ENCODE measurements around the gene CGREF1.

The CGREF1 gene

DNA sequence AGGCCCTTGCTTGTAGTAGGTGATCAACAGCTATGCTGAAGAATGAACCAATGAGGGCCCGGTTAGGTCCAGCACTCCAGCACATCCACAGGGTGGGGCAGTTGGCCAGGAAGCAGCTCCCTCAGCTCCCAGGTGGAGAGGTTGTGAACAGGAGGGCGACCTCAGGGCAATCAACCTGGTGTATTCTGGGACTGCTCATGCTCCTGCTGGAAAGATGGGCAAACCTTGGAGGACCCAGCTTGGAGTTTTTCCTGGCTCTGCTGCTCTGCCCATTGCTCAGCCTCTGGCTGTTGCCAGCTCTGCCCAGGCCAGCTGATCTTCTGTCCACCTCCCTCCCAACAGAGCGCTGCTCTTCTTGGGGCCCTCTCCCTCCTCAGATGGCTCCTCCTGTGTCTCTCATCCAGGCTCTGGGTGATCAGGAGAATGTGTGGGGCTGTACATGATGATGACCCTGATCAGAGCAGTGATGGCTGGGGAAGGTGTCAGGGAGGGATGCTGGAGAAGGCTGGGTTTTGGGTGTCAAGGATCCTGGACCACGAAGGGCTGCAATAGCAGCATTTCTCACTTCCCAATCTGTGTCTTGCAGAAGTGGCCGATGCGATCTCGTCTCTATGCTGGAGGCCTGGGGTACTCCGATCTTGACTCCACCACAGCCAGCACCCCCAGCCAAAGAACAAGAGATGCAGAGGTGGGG is 33.3 kb upstream of the CGREF1 start:
- H3K9me3 ChIP-seq (ENCODE audit: severe bottlenecking), result no peaks in the 10 kb centered on the region
- TF ChIP-seq, protein P1, sequence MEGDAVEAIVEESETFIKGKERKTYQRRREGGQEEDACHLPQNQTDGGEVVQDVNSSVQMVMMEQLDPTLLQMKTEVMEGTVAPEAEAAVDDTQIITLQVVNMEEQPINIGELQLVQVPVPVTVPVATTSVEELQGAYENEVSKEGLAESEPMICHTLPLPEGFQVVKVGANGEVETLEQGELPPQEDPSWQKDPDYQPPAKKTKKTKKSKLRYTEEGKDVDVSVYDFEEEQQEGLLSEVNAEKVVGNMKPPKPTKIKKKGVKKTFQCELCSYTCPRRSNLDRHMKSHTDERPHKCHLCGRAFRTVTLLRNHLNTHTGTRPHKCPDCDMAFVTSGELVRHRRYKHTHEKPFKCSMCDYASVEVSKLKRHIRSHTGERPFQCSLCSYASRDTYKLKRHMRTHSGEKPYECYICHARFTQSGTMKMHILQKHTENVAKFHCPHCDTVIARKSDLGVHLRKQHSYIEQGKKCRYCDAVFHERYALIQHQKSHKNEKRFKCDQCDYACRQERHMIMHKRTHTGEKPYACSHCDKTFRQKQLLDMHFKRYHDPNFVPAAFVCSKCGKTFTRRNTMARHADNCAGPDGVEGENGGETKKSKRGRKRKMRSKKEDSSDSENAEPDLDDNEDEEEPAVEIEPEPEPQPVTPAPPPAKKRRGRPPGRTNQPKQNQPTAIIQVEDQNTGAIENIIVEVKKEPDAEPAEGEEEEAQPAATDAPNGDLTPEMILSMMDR (IDR thresholded peaks at IDR 0.05; ENCODE audit: poor library complexity, severe bottlenecking), result no peak
- no peaks in the 10 kb centered on the region for H3K36me3 ChIP-seq (ENCODE audit: low read depth)
- no peak overlapping the region for H3K4me3 ChIP-seq (ENCODE audit: severe bottlenecking)
- no peak overlapping the region for H3K27ac ChIP-seq (ENCODE audit: poor library complexity, severe bottlenecking)
- no peaks in the 10 kb centered on the region for H3K27me3 ChIP-seq (ENCODE audit: insufficient read depth, poor library complexity, severe bottlenecking)
- no peaks in the 10 kb centered on the region for H3K4me1 ChIP-seq (ENCODE audit: insufficient read depth, poor library complexity, severe bottlenecking)
- DNase-seq (ENCODE audit: low spot score) (no peak), ATAC-seq (ENCODE audit: low read depth) (peak; percentile 47; the same call in 1 of the 3 replicates)

DNA sequence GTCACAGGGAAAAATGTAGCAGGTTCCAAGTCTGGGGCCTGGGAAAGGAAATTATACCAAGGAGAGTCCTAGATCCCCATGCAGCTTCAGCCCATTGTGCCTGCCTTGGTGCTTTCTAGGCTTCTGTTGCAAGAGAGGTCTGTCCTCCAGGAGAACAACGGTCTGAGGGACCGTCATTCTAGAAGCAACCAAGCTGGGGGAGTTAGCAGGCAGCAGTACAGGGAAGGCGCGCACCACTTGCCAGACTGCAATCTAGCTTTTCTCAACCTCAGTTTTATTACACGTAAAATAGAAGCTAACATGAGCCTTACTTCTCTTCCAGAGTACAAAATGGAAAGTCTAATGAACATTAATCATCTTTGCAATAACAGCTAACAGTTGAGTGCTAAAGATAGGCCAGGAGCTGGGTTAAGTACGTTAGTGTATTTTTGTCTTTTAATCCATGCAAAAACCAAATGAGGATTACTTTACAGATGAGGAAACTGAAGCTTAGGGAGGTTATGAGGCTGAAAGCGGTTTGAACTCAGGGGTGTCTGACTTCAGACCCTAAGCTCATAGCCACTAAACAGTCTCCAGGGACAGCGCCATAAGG is 31.8 kb upstream of the CGREF1 start:
- Histone ChIP-seq H3K4me1 (ENCODE audit: insufficient read depth, poor library complexity, severe bottlenecking) (no peaks in the 10 kb centered on the region), H3K27me3 (ENCODE audit: insufficient read depth, poor library complexity, severe bottlenecking) (no peaks in the 10 kb centered on the region), H3K9me3 (ENCODE audit: severe bottlenecking) (no peaks in the 10 kb centered on the region), H3K4me3 (ENCODE audit: severe bottlenecking) (no peak overlapping the region), H3K36me3 (ENCODE audit: low read depth) (no peaks in the 10 kb centered on the region), H3K27ac (ENCODE audit: poor library complexity, severe bottlenecking) (no peak overlapping the region)
- TF ChIP-seq, protein P1 (IDR thresholded peaks at IDR 0.05; ENCODE audit: poor library complexity, severe bottlenecking), result no peak
- ATAC-seq (ENCODE audit: low read depth), result no peak
- DNase-seq (ENCODE audit: low spot score), result no peak

DNA sequence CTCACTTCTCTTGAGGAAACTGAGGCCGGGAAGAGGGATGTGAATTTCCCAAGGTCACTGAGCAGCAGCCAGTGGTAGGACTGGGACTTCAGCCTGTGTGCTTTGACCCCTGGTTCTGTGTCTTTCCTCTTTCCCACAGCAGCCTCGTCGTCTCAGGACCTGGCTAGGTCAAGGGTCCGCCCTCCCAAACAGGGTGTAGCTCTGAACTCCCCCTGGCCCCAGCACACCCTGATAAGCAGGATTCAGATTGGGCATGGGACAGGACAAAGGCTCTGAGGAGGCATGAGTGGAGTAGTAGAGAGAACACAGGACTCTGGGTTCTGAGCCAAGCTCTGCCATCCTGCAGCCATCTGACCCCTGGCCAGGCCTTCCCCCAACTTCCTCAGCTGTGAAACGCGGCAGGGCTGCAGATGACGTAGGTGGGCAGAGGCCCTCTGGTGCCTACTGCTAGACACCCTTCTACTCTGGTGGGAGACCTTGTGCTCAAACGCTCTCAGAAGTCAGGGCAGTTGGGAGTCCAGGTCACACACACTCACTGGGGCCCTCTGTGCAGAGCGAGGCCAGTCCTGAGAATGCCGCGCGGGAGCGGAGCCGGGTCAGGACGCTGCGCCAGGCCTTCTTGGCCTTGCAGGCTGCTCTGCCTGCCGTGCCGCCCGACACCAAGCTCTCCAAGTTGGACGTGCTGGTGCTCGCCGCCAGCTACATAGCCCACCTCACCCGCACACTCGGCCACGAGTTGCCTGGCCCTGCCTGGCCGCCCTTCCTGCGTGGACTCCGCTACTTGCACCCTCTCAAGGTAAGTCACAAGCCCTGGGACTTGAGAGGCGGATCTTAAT is 30.9 kb upstream of the CGREF1 start:
- H3K27me3 ChIP-seq (ENCODE audit: insufficient read depth, poor library complexity, severe bottlenecking), result no peaks in the 10 kb centered on the region
- ATAC-seq (ENCODE audit: low read depth), result no peak
- H3K36me3 ChIP-seq (ENCODE audit: low read depth), result no peaks in the 10 kb centered on the region
- no peaks in the 10 kb centered on the region for H3K9me3 ChIP-seq (ENCODE audit: severe bottlenecking)
- H3K4me3 ChIP-seq (ENCODE audit: severe bottlenecking), result no peak overlapping the region
- no peak for DNase-seq (ENCODE audit: low spot score)
- H3K27ac ChIP-seq (ENCODE audit: poor library complexity, severe bottlenecking), result no peak overlapping the region
- TF ChIP-seq, protein P1 (IDR thresholded peaks at IDR 0.05; ENCODE audit: poor library complexity, severe bottlenecking), result no peak
- H3K4me1 ChIP-seq (ENCODE audit: insufficient read depth, poor library complexity, severe bottlenecking), result no peaks in the 10 kb centered on the region

DNA sequence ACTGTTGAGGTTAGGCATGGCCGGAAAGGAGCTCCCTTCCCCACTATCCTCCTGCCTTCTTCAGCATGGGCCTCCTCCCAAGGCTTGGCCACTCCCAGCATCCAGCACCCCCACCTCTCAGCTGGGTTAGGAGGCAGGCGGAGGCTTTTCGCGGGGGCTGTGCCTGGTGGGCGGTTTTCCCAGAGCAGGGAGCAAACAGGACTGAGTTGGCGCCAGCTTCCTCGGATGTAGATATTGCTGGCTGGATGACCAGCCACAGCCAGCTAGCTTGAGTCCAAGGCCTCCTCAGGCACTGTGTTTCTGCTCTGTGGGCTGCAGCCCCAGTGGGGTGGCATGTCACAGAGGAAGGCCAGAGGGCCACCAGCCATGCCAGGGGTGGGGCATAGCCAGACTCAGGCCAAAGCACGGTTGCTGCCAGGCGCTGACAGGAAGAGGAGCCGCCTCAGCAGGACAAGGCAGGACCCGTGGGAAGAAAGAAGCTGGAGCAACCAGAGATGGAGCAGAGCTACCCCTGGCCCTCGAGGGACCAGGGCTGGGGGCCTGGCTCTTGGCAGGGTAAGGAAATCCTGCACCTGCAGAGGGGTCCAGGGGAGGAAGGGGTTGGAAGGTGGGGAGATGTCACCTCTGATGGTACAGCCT is 30.0 kb upstream of the CGREF1 start, which contains the start of gene TCF23:
TCF23 (plus strand) TSS at position 204 of the 639 bp plus-strand sequence; CDS start at position 334, 130 bp downstream.
- Histone ChIP-seq H3K27ac (ENCODE audit: poor library complexity, severe bottlenecking) (no peak within 1 kb of the TSS), H3K27me3 (ENCODE audit: insufficient read depth, poor library complexity, severe bottlenecking) (no peaks in the 10 kb centered on the region), H3K4me3 (ENCODE audit: severe bottlenecking) (no peak within 1 kb of the TSS), H3K4me1 (ENCODE audit: insufficient read depth, poor library complexity, severe bottlenecking) (no peaks in the 10 kb centered on the region), H3K9me3 (ENCODE audit: severe bottlenecking) (no peaks in the 10 kb centered on the region), H3K36me3 (ENCODE audit: low read depth) (no peaks in the 10 kb centered on the region)
- DNase-seq (ENCODE audit: low spot score), result no peak
- ATAC-seq (ENCODE audit: low read depth), result no peak
- TF ChIP-seq, protein P1 (IDR thresholded peaks at IDR 0.05; ENCODE audit: poor library complexity, severe bottlenecking), result no peak

Data from RWPE2 (cell line).